ENCODE data around the gene CD38.

DNA sequence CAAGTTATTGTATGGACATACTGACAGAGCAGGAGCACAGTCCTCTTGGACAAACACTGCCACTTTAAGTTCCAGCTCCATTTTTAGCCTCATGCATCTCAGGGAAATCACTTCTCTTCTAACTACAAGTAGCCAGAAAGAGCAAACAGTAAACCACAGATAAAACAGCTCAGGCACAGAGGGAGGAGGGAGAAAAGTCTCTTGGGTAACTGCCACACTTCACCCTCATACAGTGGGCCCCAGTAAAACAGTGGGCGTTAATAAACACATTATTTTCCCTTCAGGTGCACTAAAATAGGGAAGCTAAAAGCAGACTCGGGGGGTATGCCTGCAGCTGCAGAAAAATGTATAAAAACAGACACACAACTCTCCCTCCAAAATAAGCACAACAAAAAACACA, 21.6 kb downstream of the CD38 start:
- TF ChIP-seq ATF2 (CRISPR knock-in tag; IDR thresholded peaks at IDR 0.05; ENCODE audit: borderline replicate concordance, low read depth) (no peak), CREB1 (CRISPR knock-in tag; IDR thresholded peaks at IDR 0.05) (no peak)
- TF ChIP-seq, protein P1, sequence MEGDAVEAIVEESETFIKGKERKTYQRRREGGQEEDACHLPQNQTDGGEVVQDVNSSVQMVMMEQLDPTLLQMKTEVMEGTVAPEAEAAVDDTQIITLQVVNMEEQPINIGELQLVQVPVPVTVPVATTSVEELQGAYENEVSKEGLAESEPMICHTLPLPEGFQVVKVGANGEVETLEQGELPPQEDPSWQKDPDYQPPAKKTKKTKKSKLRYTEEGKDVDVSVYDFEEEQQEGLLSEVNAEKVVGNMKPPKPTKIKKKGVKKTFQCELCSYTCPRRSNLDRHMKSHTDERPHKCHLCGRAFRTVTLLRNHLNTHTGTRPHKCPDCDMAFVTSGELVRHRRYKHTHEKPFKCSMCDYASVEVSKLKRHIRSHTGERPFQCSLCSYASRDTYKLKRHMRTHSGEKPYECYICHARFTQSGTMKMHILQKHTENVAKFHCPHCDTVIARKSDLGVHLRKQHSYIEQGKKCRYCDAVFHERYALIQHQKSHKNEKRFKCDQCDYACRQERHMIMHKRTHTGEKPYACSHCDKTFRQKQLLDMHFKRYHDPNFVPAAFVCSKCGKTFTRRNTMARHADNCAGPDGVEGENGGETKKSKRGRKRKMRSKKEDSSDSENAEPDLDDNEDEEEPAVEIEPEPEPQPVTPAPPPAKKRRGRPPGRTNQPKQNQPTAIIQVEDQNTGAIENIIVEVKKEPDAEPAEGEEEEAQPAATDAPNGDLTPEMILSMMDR (IDR thresholded peaks at IDR 0.05) = no peak

All from WTC11 (cell line).